CD4-positive, alpha-beta T cell treated with Interleukin-17A for 4 hours (primary cell): ENCODE results near the gene TBC1D3E.
"Not testable (repeated sequence)": the region's sequence is repeated elsewhere in the genome, so short reads cannot be mapped to it uniquely, and the experiment has no call there.

Experiments
- DNase-seq: peaks from one replicate; pipeline ENCODE4 v3.0.0-alpha.2; 2020; ENCODE audit warnings: mixed read lengths

TBC1D3E gene

DNA sequence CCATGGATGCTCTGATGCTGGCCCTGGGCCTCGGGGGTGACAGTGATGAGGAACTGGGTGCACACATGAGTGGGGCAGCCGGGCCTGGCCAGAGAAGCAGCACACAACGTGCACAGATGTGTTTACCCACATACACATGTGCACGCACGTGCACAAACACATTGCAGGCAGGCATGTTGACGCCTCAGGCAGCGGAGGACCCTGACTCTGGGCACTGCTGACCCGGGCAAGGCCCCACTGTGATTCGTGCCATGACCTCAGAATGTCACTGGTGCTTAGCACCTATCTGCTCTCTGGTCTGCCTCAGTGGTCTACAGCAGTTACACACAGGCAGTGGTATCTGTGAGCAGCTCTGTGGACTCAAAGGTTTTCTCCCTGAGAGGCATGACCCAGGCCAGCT is at the start of gene TBC1D3E:
TBC1D3E (plus strand) TSS at position 301 of the 400 bp plus-strand sequence. CDS start 1,545 bp downstream, outside the sequence.
- not testable (repeated sequence) for DNase-seq

DNA sequence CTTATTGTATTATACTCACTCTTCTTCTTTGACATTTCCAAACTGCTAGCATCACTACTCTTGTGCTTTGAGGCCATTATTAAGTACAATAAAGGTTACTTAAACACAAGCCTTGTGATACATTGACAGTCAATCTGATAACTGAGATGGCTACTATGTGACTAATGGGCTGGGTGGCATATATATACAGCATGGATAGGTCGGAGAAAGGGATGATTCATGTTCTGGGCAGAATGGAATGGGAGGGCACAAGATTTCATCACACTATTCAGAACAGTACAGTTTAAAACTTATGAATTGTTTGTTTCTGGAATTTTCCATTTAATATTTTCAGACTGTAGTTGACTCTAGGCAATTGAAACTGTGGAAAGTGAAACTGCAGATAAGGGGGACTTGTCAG is 40.4 kb upstream of the TBC1D3E start:
- DNase-seq: not testable (repeated sequence)

DNA sequence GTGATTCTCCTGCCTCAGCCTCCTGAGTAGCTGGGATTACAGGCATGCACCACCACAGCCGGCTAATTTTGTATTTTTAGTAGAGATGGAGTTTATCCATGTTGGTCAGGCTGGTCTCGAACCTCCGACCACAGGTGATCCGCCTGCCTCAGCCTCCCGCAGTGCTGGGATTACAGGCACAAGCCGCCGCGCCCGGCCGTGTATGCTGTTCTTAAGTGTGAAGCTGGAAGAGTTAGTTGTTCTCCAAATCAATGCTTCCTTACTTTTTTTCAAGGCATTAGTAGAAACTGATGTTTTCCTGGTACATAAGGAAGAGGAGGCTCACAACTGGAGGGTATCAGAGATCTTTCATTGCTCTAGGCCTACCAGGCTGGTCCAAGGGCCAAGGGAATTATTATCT is 39.6 kb upstream of the TBC1D3E start:
- not testable (repeated sequence) for DNase-seq

DNA sequence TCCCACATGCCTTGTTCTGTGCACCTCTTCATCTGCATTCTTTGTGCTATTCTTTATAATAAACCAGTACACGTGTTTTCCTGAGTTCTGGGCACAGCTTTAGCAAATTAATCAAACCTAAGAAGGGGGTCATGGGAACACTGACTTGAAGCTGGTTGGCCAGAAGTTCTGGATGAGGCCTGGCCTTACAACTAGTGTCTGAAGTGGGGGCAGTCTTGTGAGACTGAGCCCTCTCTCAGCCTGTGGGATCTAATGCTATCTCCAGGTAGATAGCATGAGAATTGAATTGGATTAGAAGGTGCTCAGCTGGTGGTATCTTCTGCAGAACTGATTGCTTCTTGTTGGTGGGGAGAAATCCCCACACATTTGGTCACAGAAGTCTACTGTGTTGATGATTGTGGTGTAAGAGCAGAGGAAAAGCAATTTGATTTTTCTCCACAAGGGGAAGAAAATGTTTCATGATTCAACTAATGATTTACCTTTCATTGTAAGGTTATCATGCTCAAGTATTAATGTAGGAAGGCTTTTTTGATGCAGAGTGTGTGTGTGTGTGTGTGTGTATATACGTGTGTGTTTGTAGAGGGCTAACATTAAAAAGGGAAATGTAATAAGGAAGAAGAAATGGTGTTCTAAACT is 33.6 kb upstream of the TBC1D3E start:
- DNase-seq: not testable (repeated sequence)

DNA sequence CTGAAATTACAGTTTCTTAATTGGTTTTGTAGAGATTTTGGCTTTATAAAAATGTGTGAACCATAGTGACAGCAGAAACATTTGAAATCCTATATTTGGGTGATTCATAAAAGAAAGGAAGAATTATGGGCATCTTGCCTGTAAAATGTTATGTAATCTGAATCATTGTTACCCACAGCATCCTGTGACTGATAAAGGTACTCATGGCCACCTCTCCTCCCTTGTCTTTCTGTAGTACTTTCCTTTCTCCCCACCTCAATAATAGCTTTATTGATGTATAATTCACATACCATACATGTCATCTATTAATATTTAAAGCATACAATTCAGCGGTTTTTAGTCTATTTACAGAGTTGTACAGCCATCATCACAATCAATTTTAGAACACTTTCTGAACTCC is 28.5 kb upstream of the TBC1D3E start:
- not testable (repeated sequence) for DNase-seq

DNA sequence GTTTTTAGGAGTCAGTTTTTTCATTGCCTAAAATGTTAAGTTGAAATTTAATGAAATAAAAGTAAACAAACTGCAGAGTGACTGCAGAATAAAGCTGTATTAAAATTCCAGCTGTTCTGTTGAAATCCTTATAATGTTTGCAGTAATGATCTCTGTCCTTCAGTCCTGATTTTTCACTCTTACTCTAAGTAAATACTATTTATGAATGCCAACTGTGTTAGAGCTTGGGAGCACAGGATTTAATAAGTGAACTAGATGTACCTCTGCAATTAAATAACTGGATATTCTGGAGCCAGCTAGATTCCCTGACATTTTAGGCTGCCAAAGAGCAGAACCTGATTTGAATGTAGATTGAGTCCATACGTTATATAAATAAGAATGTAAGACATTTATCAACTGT is 7.9 kb upstream of the TBC1D3E start:
- DNase-seq: not testable (repeated sequence)

DNA sequence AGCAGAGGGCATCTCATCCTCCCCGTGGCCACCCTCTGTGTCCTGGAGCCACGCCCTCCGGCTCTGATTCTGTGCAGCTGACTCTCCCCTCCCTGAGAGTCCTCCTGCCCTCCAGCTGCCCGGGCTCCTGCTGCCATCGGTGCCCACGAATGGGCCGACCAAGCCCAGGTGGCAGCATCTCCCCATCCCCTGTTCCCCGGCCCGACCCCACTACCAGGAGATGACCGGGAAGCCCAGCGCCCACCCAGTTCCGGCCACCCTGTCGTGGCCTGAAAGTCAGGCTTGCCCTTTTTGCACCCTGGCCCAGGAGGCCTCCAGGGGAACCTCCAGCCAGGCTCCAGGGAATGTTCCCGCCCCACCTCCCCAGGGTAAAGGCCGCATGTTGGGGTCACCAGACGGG is 7.1 kb downstream of the TBC1D3E start:
- DNase-seq: not testable (repeated sequence)
